Osteocyte (in vitro differentiated cells): ENCODE measurements around the gene PRR4. TPM values are rescaled to one million over a fixed set of nuclear protein-coding genes. Genes with fewer than 3 reads are reported as not detected.

Experiments
- DNase-seq: peaks from one replicate; pipeline ENCODE4 v3.0.0; 2021; ENCODE audit warnings: mixed read lengths; ENCODE audit not compliant: unreplicated experiment; ENCODE audit errors: extremely low spot score
- H3K27ac Mint-ChIP-seq: one replicate; pipeline ENCODE4 v1.8.0; 2021; ENCODE audit warnings: mild to moderate bottlenecking, mixed read lengths; ENCODE audit not compliant: unreplicated experiment
- H3K27me3 Mint-ChIP-seq: one replicate; pipeline ENCODE4 v1.8.0; 2021; ENCODE audit warnings: mixed read lengths; ENCODE audit not compliant: unreplicated experiment
- H3K36me3 Mint-ChIP-seq: one replicate; pipeline ENCODE4 v1.8.0; 2021; ENCODE audit warnings: mixed read lengths; ENCODE audit not compliant: unreplicated experiment
- H3K4me1 Mint-ChIP-seq: one replicate; pipeline ENCODE4 v1.8.0; 2021; ENCODE audit warnings: mixed read lengths; ENCODE audit not compliant: unreplicated experiment
- H3K4me3 Mint-ChIP-seq: one replicate; pipeline ENCODE4 v1.8.0; 2021; ENCODE audit warnings: mild to moderate bottlenecking, moderate library complexity, mixed read lengths; ENCODE audit not compliant: unreplicated experiment
- H3K9me3 Mint-ChIP-seq: one replicate; pipeline ENCODE4 v1.8.0; 2021; ENCODE audit warnings: mixed read lengths; ENCODE audit not compliant: unreplicated experiment
- CTCF ChIP-seq: fragments of 200-600 bp; sonication (generic); IDR thresholded peaks from 2 replicates; pipeline ENCODE4 v1.5.0; 2021; ENCODE audit warnings: antibody characterized with exemption, mild to moderate bottlenecking, moderate library complexity
- long read RNA-seq: library from polyadenylated mRNA; unstranded; transcript quantifications from one replicate; pipeline ENCODE4 v2.0.0, GENCODE V29; 2021
- total RNA-seq: library from RNA; stranded (reverse); gene quantifications from 2 replicates; pipeline ENCODE4 v1.2.1, GENCODE V29; 2021

The PRR4 gene
- 2.2 and 4.4 TPM in 2 replicates for total RNA-seq
- long read RNA-seq, result 0 reads

- no peaks in the 10 kb centered on the region for H3K9me3 Mint-ChIP-seq
These were observed at the start of gene PRR4 for GRCh38 chr12:10849425-10849878. PRR4 (minus strand) TSS chr12:10849475; CDS start chr12:10849437, 38 bp downstream.

GRCh38 chr12:10896854-10897253 is 47.6 kb upstream of the PRR4 start:
- no peaks in the 10 kb centered on the region for H3K4me1 Mint-ChIP-seq
- DNase-seq, result no peak
- H3K27me3 Mint-ChIP-seq, result no peaks in the 10 kb centered on the region
- peaks cover 7% of the 10 kb centered on the region for H3K36me3 Mint-ChIP-seq
- no peak for TF ChIP-seq CTCF
- H3K27ac Mint-ChIP-seq, result no peak overlapping the region
- H3K9me3 Mint-ChIP-seq, result peaks cover 14% of the 10 kb centered on the region
- no peak overlapping the region for H3K4me3 Mint-ChIP-seq

More at GRCh38 chr12:10849425-10849878, at the start of gene PRR4:
- H3K27me3 Mint-ChIP-seq, result no peaks in the 10 kb centered on the region
- no peak within 1 kb of the TSS for H3K27ac Mint-ChIP-seq
- no peaks in the 10 kb centered on the region for H3K4me1 Mint-ChIP-seq
- H3K4me3 Mint-ChIP-seq, result no peak within 1 kb of the TSS
- H3K36me3 Mint-ChIP-seq, result peaks cover 17% of the 10 kb centered on the region
- DNase-seq, result no peak
- TF ChIP-seq CTCF, result no peak

- no peak for TF ChIP-seq CTCF
- peaks cover 4% of the 10 kb centered on the region for H3K9me3 Mint-ChIP-seq
- no peak overlapping the region for H3K4me3 Mint-ChIP-seq
- peaks cover 14% of the 10 kb centered on the region for H3K36me3 Mint-ChIP-seq
- H3K4me1 Mint-ChIP-seq, result no peaks in the 10 kb centered on the region
- DNase-seq, result no peak
- H3K27ac Mint-ChIP-seq, result no peak overlapping the region
- no peaks in the 10 kb centered on the region for H3K27me3 Mint-ChIP-seq
These were observed 42.7 kb upstream of the PRR4 start for GRCh38 chr12:10891937-10892336.

DNA sequence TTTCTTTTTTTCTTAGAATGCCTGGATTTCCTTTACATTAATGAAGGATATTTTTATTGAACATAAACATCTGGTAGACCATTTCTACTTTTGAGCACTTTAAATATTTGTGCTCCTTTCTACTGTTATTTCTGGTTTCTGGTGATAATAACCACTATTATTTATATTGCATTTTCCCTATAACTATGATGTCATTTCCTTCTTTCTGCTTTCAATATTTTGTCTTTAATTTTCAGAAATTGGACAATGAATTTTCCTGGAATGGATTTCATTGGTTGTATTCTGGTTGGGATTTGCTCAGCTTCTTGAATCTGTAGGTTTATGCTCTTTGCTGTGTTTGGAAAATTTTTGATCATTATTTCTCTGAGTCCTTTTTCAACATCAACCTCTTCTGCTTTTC is 40.0 kb upstream of the PRR4 start:
- peaks cover 4% of the 10 kb centered on the region for H3K9me3 Mint-ChIP-seq

More for the DNA sequence above, 40.0 kb upstream of the PRR4 start:
- H3K4me3 Mint-ChIP-seq, result no peak overlapping the region
- H3K4me1 Mint-ChIP-seq, result no peaks in the 10 kb centered on the region
- no peak for TF ChIP-seq CTCF
- H3K27ac Mint-ChIP-seq, result no peak overlapping the region
- peaks cover 12% of the 10 kb centered on the region for H3K36me3 Mint-ChIP-seq
- no peaks in the 10 kb centered on the region for H3K27me3 Mint-ChIP-seq
- DNase-seq, result no peak
